K562 (cell line): ENCODE results near the gene ARPP21. TPM values are rescaled to one million over a fixed set of nuclear protein-coding genes. Genes with fewer than 3 reads are reported as not detected.

Source experiments
- ATAC-seq: fragments of 200-7000 bp; cut with Tn5 transposase; 3 replicates; pipeline ENCODE4 v1.9.1; 2020; ENCODE audit warnings: moderate library complexity
- BruUV-seq: library from RNA; stranded (reverse); fragments of 400-500 nt; replicated peaks from 2 replicates; lab custom pipeline; 2021; lab: Mats Ljungman, UMichigan
- CTCF ChIA-PET: fragments of 300-600 bp; formaldehyde crosslinking; extraction: SDS; loops from one replicate; lab custom pipeline; 2021; ENCODE audit warnings: low intra/inter-chr PET ratio; lab: Yijun Ruan, JAX
- POLR2A ChIA-PET: fragments of 300-600, 350-650 bp; sonication (Branson Sonifier 250); formaldehyde crosslinking; extraction: SDS; loops from one replicate; lab custom pipeline; 2021; ENCODE audit warnings: antibody characterized with exemption, inconsistent platforms; lab: Yijun Ruan, JAX
- DNase-seq, 4 experiments: peaks; one replicate each; pipeline versions ENCODE4 v3.0.0 to v3.0.0-alpha.2; 2011 to 2018; ENCODE audit warnings: low spot score in 3 of 4, mixed read lengths in 3 of 4; ENCODE audit errors: extremely low read depth in 1 of 4
- FAIRE-seq: peaks from 2 replicates; lab custom pipeline; 2011; peaks lifted over from hg19 to GRCh38; lab: Jason Lieb, UNC
- H2AFZ ChIP-seq: 2 replicates; pipeline ENCODE4 v1.6.0; 2011; ENCODE audit warnings: low read depth, low read length, control low read depth, inconsistent platforms
- H3K27ac ChIP-seq: fragments of 200-600 bp; 3 replicates; pipeline ENCODE4 v1.8.0; 2011; ENCODE audit warnings: low read depth, mild to moderate bottlenecking, control low read depth, inconsistent platforms, low read length, moderate library complexity, mixed read lengths; ENCODE audit errors: extremely low read depth
- H3K27me3 ChIP-seq, 2 experiments: fragments of 300-600 bp in 1 of 2; 2 replicates in 1 of 2; 3 replicates in 1 of 2; pipeline versions ENCODE4 v1.6.0 to v1.8.0; 2011; ENCODE audit warnings: inconsistent platforms in 2 of 2, low read length in 2 of 2, mild to moderate bottlenecking in 1 of 2, mixed read lengths in 1 of 2, moderate library complexity in 1 of 2; ENCODE audit not compliant: control insufficient read depth in 2 of 2, insufficient read depth in 2 of 2
- H3K36me3 ChIP-seq: fragments of 300-600 bp; 3 replicates; pipeline ENCODE4 v1.8.0; 2011; ENCODE audit warnings: mild to moderate bottlenecking, low read length, inconsistent platforms; ENCODE audit not compliant: control insufficient read depth, insufficient read depth
- H3K4me1 ChIP-seq, 2 experiments: fragments of 200-600 bp in 1 of 2; replicated peaks in 1 of 2; 2 replicates in 1 of 2; 3 replicates in 1 of 2; pipeline versions ENCODE4 v1.5.1 to v1.8.0; 2011; ENCODE audit warnings: inconsistent platforms in 2 of 2, low read length in 2 of 2, mild to moderate bottlenecking in 1 of 2, mixed read lengths in 1 of 2, moderate library complexity in 1 of 2; ENCODE audit not compliant: control insufficient read depth in 2 of 2, insufficient read depth in 2 of 2
- H3K4me2 ChIP-seq: 2 replicates; pipeline ENCODE4 v1.6.1; 2011; ENCODE audit warnings: low read length, control low read depth, inconsistent platforms, mixed read lengths; ENCODE audit not compliant: insufficient read depth
- H3K4me3 ChIP-seq: fragments of 200-600 bp; sonication (generic), shearing (Covaris generic); 2 replicates; pipeline ENCODE4 v1.5.1; 2016; ENCODE audit warnings: control low read depth, inconsistent platforms
- H3K79me2 ChIP-seq: fragments of 200-600 bp; 3 replicates; pipeline ENCODE4 v1.8.0; 2011; ENCODE audit warnings: low read length, inconsistent platforms; ENCODE audit not compliant: control insufficient read depth, insufficient read depth
- H3K9ac ChIP-seq, 2 experiments: 2 replicates each; pipeline versions ENCODE4 v1.6.0 to v1.6.1; 2011; ENCODE audit warnings: low read depth in 2 of 2, low read length in 2 of 2, control low read depth in 1 of 2, inconsistent platforms in 1 of 2, mild to moderate bottlenecking in 1 of 2, mixed read lengths in 1 of 2; ENCODE audit not compliant: insufficient read depth in 1 of 2
- H3K9me1 ChIP-seq: one replicate; pipeline ENCODE4 v1.6.0; 2011; ENCODE audit warnings: inconsistent platforms, mild to moderate bottlenecking, low read length, moderate library complexity; ENCODE audit not compliant: control insufficient read depth, insufficient read depth
- H3K9me3 ChIP-seq: replicated peaks from 2 replicates; pipeline ENCODE4 v1.5.1; 2011; ENCODE audit warnings: low read depth, low read length, inconsistent platforms; ENCODE audit not compliant: control insufficient read depth, insufficient read depth
- H4K20me1 ChIP-seq: replicated peaks from 2 replicates; pipeline ENCODE4 v1.6.1; 2011; ENCODE audit warnings: low read length, inconsistent platforms, mixed read lengths; ENCODE audit not compliant: control insufficient read depth, insufficient read depth
- ELF4 ChIP-seq: fragments of 450-650 bp; formaldehyde crosslinking; IDR thresholded peaks from 2 replicates; pipeline ENCODE4 v1.4.0; 2022; ENCODE audit warnings: missing genetic modification characterization
- EP400 ChIP-seq: fragments of 450-650 bp; IDR thresholded peaks from 2 replicates; pipeline ENCODE4 v1.6.1; 2017; ENCODE audit warnings: antibody characterized with exemption, mild to moderate bottlenecking, moderate library complexity
- HOXB6 ChIP-seq: fragments of 250-450 bp; sonication (Bioruptor Pico); IDR thresholded peaks from 2 replicates; pipeline ENCODE4 v1.5.1; 2022; ENCODE audit warnings: mild to moderate bottlenecking, borderline replicate concordance
- NFATC3 ChIP-seq: fragments of 450-650 bp; IDR thresholded peaks from 2 replicates; pipeline ENCODE4 v1.6.1; 2017; ENCODE audit warnings: mild to moderate bottlenecking
- NFE2L1 ChIP-seq: fragments of 450-650 bp; IDR thresholded peaks from 2 replicates; pipeline ENCODE4 v1.6.1; 2016; ENCODE audit warnings: missing genetic modification characterization, low read depth, mild to moderate bottlenecking, missing compliant biosample characterization, moderate library complexity, borderline replicate concordance
- ZNF444 ChIP-seq: fragments of 250-450 bp; sonication (Bioruptor Pico); IDR thresholded peaks from 2 replicates; pipeline ENCODE4 v1.4.0; 2020; ENCODE audit warnings: mild to moderate bottlenecking, moderate library complexity
- WGBS: fragments of 100-300 bp; shearing (Covaris generic); methylation state at CpG from one replicate; pipeline ENCODE4 v1.1.6; 2016; ENCODE audit warnings: low coverage, mixed read lengths; ENCODE audit not compliant: insufficient coverage; ENCODE audit errors: missing lambda C conversion rate; 5-methylcytosine and 5-hydroxymethylcytosine counted together
- in situ Hi-C: fragments of 300-500 bp; cut with MboI; formaldehyde crosslinking; loops from 4 replicates; pipeline ENCODE4 v1.15.0; 2018; ENCODE audit warnings: inconsistent platforms, mixed read lengths
- intact Hi-C: fragments of 100-400 bp; cut with micrococcal nuclease; formaldehyde crosslinking; loops from 2 replicates; pipeline ENCODE4 v1.14.2; 2022
- polyA plus RNA-seq, 8 experiments: library from polyadenylated mRNA; depleted of rRNA in 4 of 8; stranded (reverse) in 5 of 8; unstranded in 3 of 8; fragments of >200 nt; fragmentation: Nextera tagmentation in 2 of 8; fragmentation: Illumina TruSeq in 1 of 8; extraction: Ambion mirVana in 2 of 8; extraction: Trizol in 1 of 8; gene quantifications; 2 replicates each; pipeline versions ENCODE4 v1.2.1 to v1.2.3, GENCODE V29; 2011 to 2014; ENCODE audit warnings: inconsistent platforms in 1 of 8, missing spikeins in 1 of 8
- total RNA-seq, 7 experiments: library from RNA; depleted of rRNA in 6 of 7; stranded (reverse); fragments of >200 nt in 6 of 7; fragmentation: Illumina TruSeq in 2 of 7; extraction: Trizol in 2 of 7; gene quantifications; 2 replicates each; pipeline versions ENCODE4 v1.2.1 to v1.2.3, GENCODE V29; 2011 to 2021; ENCODE audit warnings: low replicate concordance in 1 of 7

ARPP21 gene
- total and polyA plus RNA-seq, 9 of the 15 experiments (the other 6 are each of a cell fraction or from before 2014, with no cell fraction given): not detected

GRCh38 chr3:35787936-35788335, 148.6 kb downstream of the ARPP21 start:
- Histone ChIP-seq H3K9me3 (no peaks in the 10 kb centered on the region), H2AFZ (no peak overlapping the region), H3K27me3 (no peaks in the 10 kb centered on the region), H3K79me2 (no peaks in the 10 kb centered on the region), H4K20me1 (no peaks in the 10 kb centered on the region), H3K9ac (no peak overlapping the region), H3K9me1 (no peaks in the 10 kb centered on the region), H3K27ac (no peak overlapping the region), H3K4me3 (no peak overlapping the region), H3K4me1 (no peaks in the 10 kb centered on the region), H3K4me2 (no peak overlapping the region), H3K36me3 (no peaks in the 10 kb centered on the region)
- in situ Hi-C loops (no loop called here), intact Hi-C loops (no loop called here)
- BruUV-seq: no TSS peak
- DNase-seq (no peak), ATAC-seq (no peak), FAIRE-seq (no peak)
- WGBS: 0% methylated on average over 1 of the region's 1 CpG
- TF ChIP-seq HOXB6 (CRISPR knock-in tag) (no peak), NFATC3 (no peak), NFE2L1 (tag) (no peak), ZNF444 (no peak), ELF4 (no peak), EP400 (no peak)
- ChIA-PET CTCF (no interaction called here), POLR2A (interaction anchor here (0.6 kb wide), 1 partner anchor 66 kb away, joined by 3 read pairs; no protein-coding TSS in a partner anchor)
